OCI-LY3 (cell line): ENCODE measurements around the gene CDH4.

Experiments used
- H2AFZ ChIP-seq: fragments of 200-600, 300-600 bp; shearing (Covaris generic); 2 replicates; pipeline ENCODE4 v1.6.0; 2014; ENCODE audit warnings: antibody characterized with exemption, low read depth, low read length
- H3K27ac ChIP-seq: fragments of 200-600, 300-600 bp; sonication (generic); 2 replicates; pipeline ENCODE4 v1.5.1; 2014; ENCODE audit warnings: mild to moderate bottlenecking, low read length, moderate library complexity, mixed read lengths
- H3K27me3 ChIP-seq: fragments of 200-600, 300-600 bp; sonication (generic); 2 replicates; pipeline ENCODE4 v1.6.1; 2014; ENCODE audit warnings: low read depth, low read length, mixed read lengths
- H3K36me3 ChIP-seq: fragments of 200-600, 300-600 bp; sonication (generic); replicated peaks from 2 replicates; pipeline ENCODE3; 2014; ENCODE audit warnings: low read depth, low read length, mixed read lengths
- H3K4me1 ChIP-seq: fragments of 300-600, 200-600 bp; sonication (generic); 2 replicates; pipeline ENCODE4 v1.6.1; 2014; ENCODE audit warnings: low read length, mixed read lengths
- H3K4me2 ChIP-seq: fragments of 200-600, 300-600 bp; sonication (generic); 2 replicates; pipeline ENCODE4 v1.6.1; 2014; ENCODE audit warnings: low read length, mixed read lengths
- H3K4me3 ChIP-seq: fragments of 300-600, 200-600 bp; sonication (generic); 2 replicates; pipeline ENCODE4 v1.5.1; 2014; ENCODE audit warnings: antibody characterized with exemption, mild to moderate bottlenecking, low read length, moderate library complexity
- H3K79me2 ChIP-seq: fragments of 300-600, 200-600 bp; shearing (Covaris generic); 2 replicates; pipeline ENCODE4 v1.6.1; 2014; ENCODE audit warnings: mild to moderate bottlenecking, low read length, mixed read lengths
- H3K9ac ChIP-seq: fragments of 300-600, 200-600 bp; shearing (Covaris generic); 2 replicates; pipeline ENCODE4 v1.6.0; 2014; ENCODE audit warnings: mild to moderate bottlenecking, low read length, moderate library complexity
- H3K9me3 ChIP-seq: fragments of 200-600, 300-600 bp; shearing (Covaris generic); 2 replicates; pipeline ENCODE4 v1.6.1; 2014; ENCODE audit warnings: low read length, mixed read lengths; ENCODE audit not compliant: insufficient read depth
- H4K20me1 ChIP-seq: fragments of 200-600, 300-600 bp; sonication (generic); 2 replicates; pipeline ENCODE4 v1.6.1; 2016; ENCODE audit warnings: low read length, mixed read lengths; ENCODE audit not compliant: insufficient read depth
- EZH2phosphoT487 ChIP-seq: fragments of 200-600 bp; shearing (Covaris generic); IDR thresholded peaks from 2 replicates; pipeline ENCODE4 v1.6.1; 2018; ENCODE audit warnings: antibody characterized with exemption, mixed run types, low read depth
- TF ChIP-seq, protein P1 (sequence below): fragments of 200-600, 300-600 bp; sonication (generic); IDR thresholded peaks from 2 replicates; pipeline ENCODE4 v1.5.1; 2014; ENCODE audit warnings: antibody characterized with exemption, low read length, low read depth

The CDH4 gene

DNA sequence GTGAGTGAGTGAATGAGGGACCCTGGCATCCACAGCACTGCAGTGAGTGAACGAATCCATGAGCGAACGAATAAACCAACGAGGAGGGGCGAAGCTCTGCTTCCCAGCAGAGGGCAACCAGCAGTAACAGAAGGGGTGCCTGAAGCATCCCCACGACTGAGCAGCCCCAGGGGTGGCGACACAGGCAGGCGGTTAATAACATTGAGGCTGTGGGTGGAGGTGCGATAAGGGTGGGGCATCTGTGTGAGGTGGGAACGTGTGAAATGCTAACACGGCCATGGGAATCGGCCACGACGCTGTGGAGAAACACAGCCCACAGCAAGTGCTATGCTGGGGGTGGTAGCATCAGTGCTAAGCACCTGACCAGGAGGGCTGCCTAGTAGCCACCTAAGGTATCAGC is 737.7 kb downstream of the CDH4 start:
- Histone ChIP-seq H4K20me1 (no peaks in the 10 kb centered on the region), H3K4me1 (no peaks in the 10 kb centered on the region), H3K9me3 (no peaks in the 10 kb centered on the region), H3K4me3 (no peak overlapping the region), H3K27ac (no peak overlapping the region), H3K79me2 (no peaks in the 10 kb centered on the region), H3K27me3 (no peaks in the 10 kb centered on the region), H3K4me2 (no peak overlapping the region), H3K9ac (no peak overlapping the region), H2AFZ (no peak overlapping the region), H3K36me3 (peaks cover 42% of the 10 kb centered on the region)
- TF ChIP-seq, protein P1, sequence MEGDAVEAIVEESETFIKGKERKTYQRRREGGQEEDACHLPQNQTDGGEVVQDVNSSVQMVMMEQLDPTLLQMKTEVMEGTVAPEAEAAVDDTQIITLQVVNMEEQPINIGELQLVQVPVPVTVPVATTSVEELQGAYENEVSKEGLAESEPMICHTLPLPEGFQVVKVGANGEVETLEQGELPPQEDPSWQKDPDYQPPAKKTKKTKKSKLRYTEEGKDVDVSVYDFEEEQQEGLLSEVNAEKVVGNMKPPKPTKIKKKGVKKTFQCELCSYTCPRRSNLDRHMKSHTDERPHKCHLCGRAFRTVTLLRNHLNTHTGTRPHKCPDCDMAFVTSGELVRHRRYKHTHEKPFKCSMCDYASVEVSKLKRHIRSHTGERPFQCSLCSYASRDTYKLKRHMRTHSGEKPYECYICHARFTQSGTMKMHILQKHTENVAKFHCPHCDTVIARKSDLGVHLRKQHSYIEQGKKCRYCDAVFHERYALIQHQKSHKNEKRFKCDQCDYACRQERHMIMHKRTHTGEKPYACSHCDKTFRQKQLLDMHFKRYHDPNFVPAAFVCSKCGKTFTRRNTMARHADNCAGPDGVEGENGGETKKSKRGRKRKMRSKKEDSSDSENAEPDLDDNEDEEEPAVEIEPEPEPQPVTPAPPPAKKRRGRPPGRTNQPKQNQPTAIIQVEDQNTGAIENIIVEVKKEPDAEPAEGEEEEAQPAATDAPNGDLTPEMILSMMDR, result no peak
- TF ChIP-seq EZH2phosphoT487, result no peak
